Activated CD8-positive, alpha-beta T cell treated with anti-CD3 and anti-CD28 coated beads for 36 hours (primary cell): Measurements from ENCODE around the gene SIGLEC7. TPM values are rescaled to one million over a fixed set of nuclear protein-coding genes. Genes with fewer than 3 reads are reported as not detected.

Experiments used
- ATAC-seq: fragments of 200-7000 bp; cut with Tn5 transposase; one replicate; pipeline ENCODE4 v1.10.0; 2021; ENCODE audit warnings: mild to moderate bottlenecking, moderate library complexity
- CTCF ChIA-PET: fragments of 350-600 bp; sonication (Branson Sonifier 250); formaldehyde crosslinking; loops from one replicate; lab custom pipeline; 2021; ENCODE audit warnings: antibody characterized with exemption; lab: Charles Lee
- POLR2A ChIA-PET: fragments of 350-600 bp; sonication (Branson Sonifier 250); formaldehyde crosslinking; loops from one replicate; lab custom pipeline; 2021; ENCODE audit warnings: antibody characterized with exemption; lab: Charles Lee
- DNase-seq: peaks from one replicate; pipeline ENCODE4 v3.0.0-alpha.2; 2020
- H3K27ac Mint-ChIP-seq: one replicate; pipeline ENCODE4 v1.8.0; 2021; ENCODE audit warnings: mild to moderate bottlenecking, mixed read lengths
- H3K27me3 Mint-ChIP-seq: one replicate; pipeline ENCODE4 v1.8.0; 2021; ENCODE audit warnings: mixed read lengths
- H3K36me3 Mint-ChIP-seq: one replicate; pipeline ENCODE4 v1.8.0; 2021; ENCODE audit warnings: low read depth, mixed read lengths
- H3K4me1 Mint-ChIP-seq: one replicate; pipeline ENCODE4 v1.8.0; 2021; ENCODE audit warnings: low read depth, mixed read lengths
- H3K4me3 Mint-ChIP-seq: one replicate; pipeline ENCODE4 v1.8.0; 2021; ENCODE audit warnings: mild to moderate bottlenecking, moderate library complexity, mixed read lengths
- H3K9me3 Mint-ChIP-seq: one replicate; pipeline ENCODE4 v1.8.0; 2021; ENCODE audit warnings: mixed read lengths
- intact Hi-C: fragments of 100-400 bp; cut with micrococcal nuclease; formaldehyde crosslinking; loops from one replicate; pipeline ENCODE4 v1.10.0; 2022
- total RNA-seq, 2 experiments: library from RNA; stranded (reverse); gene quantifications; one replicate each; pipeline ENCODE4 v1.2.3, GENCODE V29; 2021
- TF ChIP-seq, protein P1 (sequence below): fragments of 200-600 bp; IDR thresholded peaks from one replicate; pipeline ENCODE4 v1.8.0; 2022; ENCODE audit warnings: antibody characterized with exemption, mild to moderate bottlenecking

SIGLEC7 gene
- total RNA-seq, 2 experiments from 2014 or later = not detected

- H3K36me3 Mint-ChIP-seq = peaks cover 18% of the 10 kb centered on the region
- CTCF ChIA-PET = interaction anchor here (1.7 kb wide), 1 partner anchor 11 kb away, joined by 5 read pairs; no protein-coding TSS in a partner anchor
- ATAC-seq = peak; percentile 12
- DNase-seq = peak; percentile 55
- intact Hi-C loops = no loop called here
- H3K4me1 Mint-ChIP-seq = peaks cover 33% of the 10 kb centered on the region
- H3K27me3 Mint-ChIP-seq = no peaks in the 10 kb centered on the region
- TF ChIP-seq, protein P1, sequence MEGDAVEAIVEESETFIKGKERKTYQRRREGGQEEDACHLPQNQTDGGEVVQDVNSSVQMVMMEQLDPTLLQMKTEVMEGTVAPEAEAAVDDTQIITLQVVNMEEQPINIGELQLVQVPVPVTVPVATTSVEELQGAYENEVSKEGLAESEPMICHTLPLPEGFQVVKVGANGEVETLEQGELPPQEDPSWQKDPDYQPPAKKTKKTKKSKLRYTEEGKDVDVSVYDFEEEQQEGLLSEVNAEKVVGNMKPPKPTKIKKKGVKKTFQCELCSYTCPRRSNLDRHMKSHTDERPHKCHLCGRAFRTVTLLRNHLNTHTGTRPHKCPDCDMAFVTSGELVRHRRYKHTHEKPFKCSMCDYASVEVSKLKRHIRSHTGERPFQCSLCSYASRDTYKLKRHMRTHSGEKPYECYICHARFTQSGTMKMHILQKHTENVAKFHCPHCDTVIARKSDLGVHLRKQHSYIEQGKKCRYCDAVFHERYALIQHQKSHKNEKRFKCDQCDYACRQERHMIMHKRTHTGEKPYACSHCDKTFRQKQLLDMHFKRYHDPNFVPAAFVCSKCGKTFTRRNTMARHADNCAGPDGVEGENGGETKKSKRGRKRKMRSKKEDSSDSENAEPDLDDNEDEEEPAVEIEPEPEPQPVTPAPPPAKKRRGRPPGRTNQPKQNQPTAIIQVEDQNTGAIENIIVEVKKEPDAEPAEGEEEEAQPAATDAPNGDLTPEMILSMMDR = no peak
- peak overlapping the region; percentile 81 for H3K4me3 Mint-ChIP-seq
- POLR2A ChIA-PET = no interaction called here
- peak overlapping the region; percentile 94 for H3K27ac Mint-ChIP-seq
- H3K9me3 Mint-ChIP-seq = no peaks in the 10 kb centered on the region
These were observed 34.6 kb upstream of the SIGLEC7 start for GRCh38 chr19:51107406-51108065.

- peak within 1 kb of the TSS; percentile 94 for H3K27ac Mint-ChIP-seq
- no peaks in the 10 kb centered on the region for H3K9me3 Mint-ChIP-seq
- TF ChIP-seq, protein P1 = no peak
- H3K27me3 Mint-ChIP-seq = no peaks in the 10 kb centered on the region
- H3K4me1 Mint-ChIP-seq = peaks cover 33% of the 10 kb centered on the region
- ChIA-PET CTCF (no interaction called here), POLR2A (no interaction called here)
- DNase-seq (peak; percentile 99), ATAC-seq (peak; percentile 97)
- H3K4me3 Mint-ChIP-seq = peak within 1 kb of the TSS; percentile 81
- peaks cover 16% of the 10 kb centered on the region for H3K36me3 Mint-ChIP-seq
- intact Hi-C loops = no loop called here
These were observed 33.9 kb upstream of the SIGLEC7 start, which contains the start of gene CTU1 for GRCh38 chr19:51108066-51108804. Gene CTU1 (minus strand): TSS chr19:51108409. CDS start chr19:51104569, 3,840 bp downstream.

DNA sequence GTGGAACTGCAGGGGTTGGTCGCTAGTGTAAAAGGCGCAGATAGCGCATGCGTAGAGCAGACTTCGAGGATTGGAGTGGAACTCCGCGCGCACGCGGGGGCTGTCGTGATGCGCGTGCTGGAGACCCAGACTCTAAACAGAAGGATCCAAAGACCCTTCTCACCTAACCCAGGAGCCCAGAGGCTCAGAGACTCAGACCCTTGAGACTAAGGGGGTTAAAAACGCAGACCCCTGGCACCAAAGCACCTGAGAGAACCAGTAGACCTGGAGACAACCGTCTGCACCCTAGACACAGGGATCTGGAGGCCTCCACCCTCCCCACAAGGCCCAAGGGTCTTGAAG, 33.3 kb upstream of the SIGLEC7 start:
- ChIA-PET POLR2A (no interaction called here), CTCF (no interaction called here)
- no peak for DNase-seq
- Mint-ChIP-seq H3K9me3 (no peaks in the 10 kb centered on the region), H3K27me3 (no peaks in the 10 kb centered on the region), H3K27ac (peak overlapping the region; percentile 91), H3K4me1 (peaks cover 31% of the 10 kb centered on the region), H3K36me3 (peaks cover 14% of the 10 kb centered on the region), H3K4me3 (peak overlapping the region; percentile 81)
- ATAC-seq = peak; percentile 15
- intact Hi-C loops = no loop called here
- TF ChIP-seq, protein P1 = no peak

DNA sequence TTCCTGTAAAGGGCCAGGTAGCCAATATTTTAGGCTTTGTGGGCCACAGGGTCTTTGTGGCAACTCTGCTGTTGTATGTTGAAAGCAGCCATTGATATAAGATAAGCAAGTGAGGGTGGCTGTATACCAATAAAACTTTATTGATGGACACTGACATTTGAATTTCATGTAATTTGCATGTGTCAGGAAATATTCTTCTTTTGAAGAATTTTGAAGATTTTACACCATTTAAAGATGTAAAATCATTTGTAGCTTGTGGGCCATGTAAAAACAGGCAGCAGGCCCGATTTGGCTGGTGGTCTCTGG, 31.5 kb upstream of the SIGLEC7 start:
- no peaks in the 10 kb centered on the region for H3K27me3 Mint-ChIP-seq
- H3K36me3 Mint-ChIP-seq = peaks cover 4% of the 10 kb centered on the region
- H3K4me1 Mint-ChIP-seq = peaks cover 39% of the 10 kb centered on the region
- no peak overlapping the region for H3K27ac Mint-ChIP-seq
- no peak for ATAC-seq
- H3K4me3 Mint-ChIP-seq = no peak overlapping the region
- H3K9me3 Mint-ChIP-seq = no peaks in the 10 kb centered on the region
- CTCF ChIA-PET = no interaction called here
- POLR2A ChIA-PET = no interaction called here
- no peak for DNase-seq
- TF ChIP-seq, protein P1 = no peak
- intact Hi-C loops = no loop called here

GRCh38 chr19:51111606-51112005, 30.5 kb upstream of the SIGLEC7 start:
- ChIA-PET POLR2A (no interaction called here), CTCF (interaction anchor here (1.3 kb wide), 1 partner anchor 23 kb away, joined by 4 read pairs; no protein-coding TSS in a partner anchor)
- intact Hi-C loops = no loop called here
- peaks cover 4% of the 10 kb centered on the region for H3K36me3 Mint-ChIP-seq
- H3K9me3 Mint-ChIP-seq = no peaks in the 10 kb centered on the region
- TF ChIP-seq, protein P1 = peak; percentile 20
- no peak for DNase-seq
- H3K4me1 Mint-ChIP-seq = peaks cover 40% of the 10 kb centered on the region
- H3K27ac Mint-ChIP-seq = no peak overlapping the region
- no peak overlapping the region for H3K4me3 Mint-ChIP-seq
- no peaks in the 10 kb centered on the region for H3K27me3 Mint-ChIP-seq
- no peak for ATAC-seq
